A673 (cell line): ENCODE measurements around the gene RNASE7.

Experiments used
- CTCF ChIP-seq: fragments of 300-800, 200-600 bp; sonication (generic); conservative IDR thresholded peaks from 2 replicates; pipeline ENCODE4 v1.5.1; 2017; ENCODE audit warnings: low read depth, mild to moderate bottlenecking, antibody characterized with exemption, low read length, moderate library complexity, mixed read lengths
- EZH2 ChIP-seq: fragments of 200-600 bp; sonication (generic); IDR thresholded peaks from 2 replicates; pipeline ENCODE4 v1.6.1; 2017; ENCODE audit warnings: borderline replicate concordance, low read depth, mild to moderate bottlenecking, mixed read lengths, antibody characterized with exemption, low read length; ENCODE audit not compliant: poor library complexity, severe bottlenecking

DNA sequence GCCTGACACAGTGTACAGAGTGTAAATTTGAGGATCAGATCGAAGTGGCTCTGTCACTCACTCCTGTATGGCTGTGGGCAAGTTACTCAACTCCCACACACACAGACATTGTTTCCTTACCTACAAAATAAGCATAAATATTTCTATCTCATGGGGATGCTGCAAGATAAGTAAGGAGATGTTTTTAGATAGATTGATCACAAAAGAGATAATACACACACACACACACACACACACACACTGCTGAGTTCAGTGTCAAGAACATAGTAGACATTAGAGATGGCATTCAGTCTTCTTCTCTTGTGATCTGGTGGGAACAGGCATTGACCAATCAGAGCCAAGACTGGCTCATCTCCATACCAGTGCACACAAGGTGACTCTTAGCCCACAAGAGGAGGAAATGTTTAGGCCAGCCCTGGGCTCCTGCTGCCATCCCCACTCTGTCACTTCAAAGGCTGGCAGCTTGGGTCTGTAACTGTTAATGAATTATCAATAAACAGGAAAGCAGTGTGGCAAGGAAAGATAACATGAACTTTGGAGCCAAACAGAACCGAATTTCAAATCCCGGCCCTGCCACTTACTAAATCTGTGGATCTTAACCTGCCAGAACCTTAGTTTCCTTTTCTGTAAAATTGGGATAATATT, 12.1 kb downstream of the RNASE7 start:
- no peak for TF ChIP-seq CTCF
- no peak for TF ChIP-seq EZH2
